ENCODE data around the gene TRAPPC2L.

DNA sequence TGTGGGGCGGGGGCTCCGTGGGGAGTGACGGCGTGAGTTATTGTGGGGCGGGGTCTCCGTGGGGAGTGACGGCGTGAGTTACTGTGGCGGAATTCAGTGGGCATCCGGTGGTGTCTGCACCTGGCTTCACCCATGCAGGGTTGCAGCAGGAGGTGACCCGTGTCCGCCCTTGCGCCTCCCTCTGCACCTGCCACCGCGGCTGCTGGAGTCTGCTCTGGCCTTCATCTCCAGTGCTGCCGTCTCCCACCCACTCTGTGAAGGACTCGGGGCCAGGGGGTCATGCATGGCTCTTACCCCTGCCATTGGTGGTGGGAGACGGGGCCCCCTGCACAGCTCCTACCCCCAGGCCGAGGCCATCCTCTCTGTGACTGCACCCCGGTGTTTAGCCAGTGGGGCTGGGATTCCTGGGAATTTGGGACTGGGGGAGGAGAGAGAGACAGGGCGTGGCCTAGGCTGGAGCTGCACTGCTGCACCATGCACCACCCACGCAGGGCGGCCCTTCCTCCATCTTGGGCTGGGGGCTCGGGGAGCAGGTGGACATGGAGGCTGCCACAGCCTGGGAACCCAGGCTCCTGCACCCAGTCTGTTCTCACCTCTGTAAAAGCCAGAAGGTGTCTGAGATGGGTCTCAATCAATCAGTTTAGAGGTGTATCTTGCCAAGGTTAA lies 10.8 kb downstream of the TRAPPC2L start:
- TF ChIP-seq POLR2AphosphoS5 (IDR thresholded peaks at IDR 0.05) (no peak), POLR2A (IDR thresholded peaks at IDR 0.05) (no peak)
- TF ChIP-seq, protein P1, sequence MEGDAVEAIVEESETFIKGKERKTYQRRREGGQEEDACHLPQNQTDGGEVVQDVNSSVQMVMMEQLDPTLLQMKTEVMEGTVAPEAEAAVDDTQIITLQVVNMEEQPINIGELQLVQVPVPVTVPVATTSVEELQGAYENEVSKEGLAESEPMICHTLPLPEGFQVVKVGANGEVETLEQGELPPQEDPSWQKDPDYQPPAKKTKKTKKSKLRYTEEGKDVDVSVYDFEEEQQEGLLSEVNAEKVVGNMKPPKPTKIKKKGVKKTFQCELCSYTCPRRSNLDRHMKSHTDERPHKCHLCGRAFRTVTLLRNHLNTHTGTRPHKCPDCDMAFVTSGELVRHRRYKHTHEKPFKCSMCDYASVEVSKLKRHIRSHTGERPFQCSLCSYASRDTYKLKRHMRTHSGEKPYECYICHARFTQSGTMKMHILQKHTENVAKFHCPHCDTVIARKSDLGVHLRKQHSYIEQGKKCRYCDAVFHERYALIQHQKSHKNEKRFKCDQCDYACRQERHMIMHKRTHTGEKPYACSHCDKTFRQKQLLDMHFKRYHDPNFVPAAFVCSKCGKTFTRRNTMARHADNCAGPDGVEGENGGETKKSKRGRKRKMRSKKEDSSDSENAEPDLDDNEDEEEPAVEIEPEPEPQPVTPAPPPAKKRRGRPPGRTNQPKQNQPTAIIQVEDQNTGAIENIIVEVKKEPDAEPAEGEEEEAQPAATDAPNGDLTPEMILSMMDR (IDR thresholded peaks at IDR 0.05) = no peak

All from upper lobe of left lung (tissue), 4 donors.